Peyer's patch (tissue), 4 donors: ENCODE data around the gene METTL1.

Experiments
- CTCF ChIP-seq, 6 experiments: fragments of 450-650 bp in 4 of 6; fragments of 200-600 bp in 2 of 6; sonication (generic) in 1 of 6; IDR thresholded peaks; one replicate each; pipeline ENCODE4 v1.5.1; 2017 to 2019; ENCODE audit warnings: antibody characterized with exemption in 6 of 6, mild to moderate bottlenecking in 3 of 6, moderate library complexity in 1 of 6
- POLR2A ChIP-seq, 2 donors: fragments of 450-650 bp; IDR thresholded peaks; one replicate each; pipeline ENCODE4 v1.5.1; 2017; ENCODE audit warnings: antibody characterized with exemption in 2 of 2, mild to moderate bottlenecking in 2 of 2, moderate library complexity in 2 of 2

DNA sequence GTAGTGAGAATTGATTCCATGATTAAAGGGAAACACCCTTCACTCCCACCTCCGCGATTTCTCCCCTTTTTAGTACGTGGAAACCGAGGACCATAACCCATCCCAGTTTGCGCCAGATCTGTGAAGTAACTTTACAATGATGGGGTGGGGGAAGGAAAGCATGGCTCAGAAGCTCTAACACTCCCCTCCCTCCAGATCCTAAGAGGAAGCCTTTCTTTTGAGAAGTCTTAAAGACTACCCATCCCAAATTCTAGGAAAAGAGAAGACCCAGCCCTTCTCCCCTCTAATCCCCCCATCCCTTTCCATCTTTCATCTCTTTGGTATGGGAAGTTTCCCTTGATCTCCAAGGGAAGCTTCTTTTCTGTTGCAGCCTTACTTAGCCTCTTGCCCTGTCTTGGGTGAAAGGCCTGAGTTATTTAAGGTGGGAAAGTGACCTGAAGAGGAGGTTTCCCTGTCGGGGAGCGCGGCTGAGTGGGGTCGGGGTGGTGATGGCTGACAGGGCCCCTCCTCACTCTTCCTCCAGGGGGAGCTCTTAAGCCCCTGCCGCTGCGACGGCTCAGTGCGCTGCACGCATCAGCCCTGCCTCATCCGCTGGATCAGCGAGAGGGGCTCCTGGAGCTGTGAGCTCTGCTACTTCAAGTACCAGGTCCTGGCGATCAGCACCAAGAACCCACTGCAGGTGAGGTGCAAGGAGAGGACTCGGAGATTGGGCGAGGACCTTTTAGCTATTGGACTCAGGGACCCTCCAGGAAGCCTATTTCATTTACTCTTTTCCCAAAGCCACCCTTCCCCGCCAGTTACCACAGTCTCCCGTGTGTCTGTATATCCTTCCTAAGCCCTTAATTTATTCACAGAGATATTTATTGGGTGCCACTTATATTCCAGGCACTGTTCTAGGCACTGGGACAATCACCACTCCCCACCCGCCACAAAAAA is 15.2 kb downstream of the METTL1 start:
- TF ChIP-seq CTCF (IDR thresholded peaks at IDR 0.05): peak; percentile 18 to 81 (median 58)
- TF ChIP-seq POLR2A (IDR thresholded peaks at IDR 0.05): no peak
